ENCODE results near the gene LYPD8.

Gene LYPD8

DNA sequence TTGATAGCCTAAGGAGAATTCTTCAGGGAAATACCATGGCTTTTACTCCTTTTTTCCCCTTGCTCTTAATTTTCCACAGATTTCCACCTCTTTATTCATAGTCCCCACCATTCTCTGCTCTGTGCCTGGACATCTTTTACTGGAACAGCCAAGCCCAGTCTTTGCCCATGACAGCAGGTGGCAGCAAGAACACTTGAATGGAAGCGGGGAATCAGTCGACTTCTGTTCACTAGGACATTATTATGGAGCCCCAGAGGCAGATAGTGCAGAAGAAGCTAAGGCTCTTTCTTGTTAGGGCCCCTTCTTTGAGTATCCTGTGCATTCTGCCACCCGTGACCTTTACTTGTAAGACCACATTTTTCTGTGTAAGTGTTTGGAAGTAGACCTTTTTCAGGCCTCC is 59.3 kb downstream of the LYPD8 start:
- DNase-seq (ENCODE audit: low read depth): peak; percentile 9
- TF ChIP-seq, protein P1, sequence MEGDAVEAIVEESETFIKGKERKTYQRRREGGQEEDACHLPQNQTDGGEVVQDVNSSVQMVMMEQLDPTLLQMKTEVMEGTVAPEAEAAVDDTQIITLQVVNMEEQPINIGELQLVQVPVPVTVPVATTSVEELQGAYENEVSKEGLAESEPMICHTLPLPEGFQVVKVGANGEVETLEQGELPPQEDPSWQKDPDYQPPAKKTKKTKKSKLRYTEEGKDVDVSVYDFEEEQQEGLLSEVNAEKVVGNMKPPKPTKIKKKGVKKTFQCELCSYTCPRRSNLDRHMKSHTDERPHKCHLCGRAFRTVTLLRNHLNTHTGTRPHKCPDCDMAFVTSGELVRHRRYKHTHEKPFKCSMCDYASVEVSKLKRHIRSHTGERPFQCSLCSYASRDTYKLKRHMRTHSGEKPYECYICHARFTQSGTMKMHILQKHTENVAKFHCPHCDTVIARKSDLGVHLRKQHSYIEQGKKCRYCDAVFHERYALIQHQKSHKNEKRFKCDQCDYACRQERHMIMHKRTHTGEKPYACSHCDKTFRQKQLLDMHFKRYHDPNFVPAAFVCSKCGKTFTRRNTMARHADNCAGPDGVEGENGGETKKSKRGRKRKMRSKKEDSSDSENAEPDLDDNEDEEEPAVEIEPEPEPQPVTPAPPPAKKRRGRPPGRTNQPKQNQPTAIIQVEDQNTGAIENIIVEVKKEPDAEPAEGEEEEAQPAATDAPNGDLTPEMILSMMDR (IDR thresholded peaks at IDR 0.05; ENCODE audit: insufficient read depth, low read depth, low read length, missing control alignments): no peak
- no peak overlapping the region for H3K4me3 ChIP-seq (ENCODE audit: low read length)

DNA sequence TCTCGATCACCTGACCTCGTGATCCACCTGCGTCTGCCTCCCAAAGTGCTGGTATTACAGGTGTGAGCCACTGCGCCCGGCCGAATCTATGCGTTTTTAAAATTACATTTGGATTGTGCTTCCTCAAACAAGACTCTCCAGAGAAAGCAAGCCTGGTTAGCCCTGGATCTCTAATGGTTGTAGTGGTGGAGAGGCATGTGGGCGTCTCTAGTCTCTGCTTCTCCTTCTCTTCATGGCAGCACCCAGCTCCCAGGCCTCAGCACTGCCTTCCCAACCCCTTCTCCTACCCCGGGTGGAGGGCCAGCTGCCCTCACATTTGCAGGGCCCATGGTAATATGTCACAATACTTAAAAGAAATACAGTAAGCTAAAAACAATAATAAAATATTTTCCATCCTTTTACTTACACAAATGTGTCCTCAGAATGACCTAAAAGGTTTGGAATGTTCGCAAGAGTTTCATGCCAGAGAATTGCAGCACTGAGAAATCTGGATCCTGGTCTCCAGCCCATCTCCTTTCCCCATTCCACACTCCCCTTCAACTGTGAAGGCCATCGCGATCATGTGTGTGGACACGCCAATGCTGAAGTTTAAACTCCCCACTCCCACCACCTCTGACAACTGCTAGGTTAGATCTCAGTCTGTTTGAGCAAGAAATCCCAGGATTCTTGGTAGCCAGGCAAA is 60.0 kb downstream of the LYPD8 start:
- DNase-seq (ENCODE audit: low read depth): peak; percentile 2
- H3K4me3 ChIP-seq (ENCODE audit: low read length): no peak overlapping the region
- TF ChIP-seq, protein P1 (IDR thresholded peaks at IDR 0.05; ENCODE audit: insufficient read depth, low read depth, low read length, missing control alignments): no peak

DNA sequence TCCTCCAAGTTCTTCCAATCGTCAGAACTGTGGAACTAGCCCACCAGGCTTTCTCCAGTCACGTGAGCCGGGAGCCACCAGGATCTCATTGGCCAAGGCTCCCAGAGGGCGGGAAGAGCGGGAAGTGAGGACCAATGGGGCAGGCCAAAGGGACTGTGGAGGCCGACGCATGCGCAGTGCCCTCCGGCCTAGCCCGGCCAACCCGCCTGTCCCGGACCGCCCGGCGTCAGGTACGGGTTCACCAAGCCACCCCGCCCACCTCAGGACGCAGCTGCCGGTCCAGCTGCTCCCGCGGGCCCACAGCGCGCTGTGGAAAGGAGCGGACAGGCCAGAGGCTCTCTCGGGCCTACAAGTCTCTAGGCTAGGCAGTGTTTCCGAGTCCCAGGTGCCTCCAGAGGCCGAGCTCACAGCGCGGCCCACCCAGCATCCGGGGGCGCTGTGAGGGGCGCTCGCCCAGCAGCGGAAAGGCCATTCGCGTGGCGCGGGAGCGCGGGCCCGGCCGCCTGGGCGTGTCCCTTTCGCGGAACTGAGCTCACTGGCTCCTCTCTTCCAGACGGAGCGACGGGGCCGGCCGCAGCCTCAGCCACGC is 63.9 kb downstream of the LYPD8 start:
- DNase-seq (ENCODE audit: low read depth): no peak
- TF ChIP-seq, protein P1 (IDR thresholded peaks at IDR 0.05; ENCODE audit: insufficient read depth, low read depth, low read length, missing control alignments): no peak
- H3K4me3 ChIP-seq (ENCODE audit: low read length): no peak overlapping the region

Data from epithelial cell of esophagus (primary cell).